HepG2 (cell line): Measurements from ENCODE around the gene CD300LD. TPM values are rescaled to one million over a fixed set of nuclear protein-coding genes. Genes with fewer than 3 reads are reported as not detected.

Experiments used
- ATAC-seq: fragments of 200-7000 bp; cut with Tn5 transposase; 3 replicates; pipeline ENCODE4 v1.9.1; 2020; ENCODE audit warnings: mild to moderate bottlenecking, moderate library complexity
- BruUV-seq: library from RNA; stranded (reverse); fragments of 400-500 nt; replicated peaks from 2 replicates; lab custom pipeline; 2021; lab: Mats Ljungman, UMichigan
- CTCF ChIA-PET: fragments of 300-600 bp; formaldehyde crosslinking; extraction: SDS; loops from one replicate; lab custom pipeline; 2021; ENCODE audit warnings: low total read pairs, inconsistent platforms, low intra/inter-chr PET ratio; lab: Yijun Ruan, JAX
- POLR2A ChIA-PET: fragments of 350-600 bp; sonication (Branson Sonifier 250); formaldehyde crosslinking; loops from one replicate; lab custom pipeline; 2020; ENCODE audit warnings: antibody characterized with exemption, inconsistent platforms; lab: Yijun Ruan, JAX
- DNase-seq: peaks from one replicate; pipeline ENCODE4 v3.0.0-alpha.2; 2015; ENCODE audit warnings: low spot score
- FAIRE-seq: peaks from 3 replicates; lab custom pipeline; 2011; peaks lifted over from hg19 to GRCh38; lab: Jason Lieb, UNC
- H2AFZ ChIP-seq: one replicate; pipeline ENCODE4 v1.6.1; 2011; ENCODE audit warnings: low read length, inconsistent platforms
- H3K27ac ChIP-seq: fragments of 300-600 bp; 3 replicates; pipeline ENCODE4 v1.8.0; 2011; ENCODE audit warnings: mixed run types, mild to moderate bottlenecking, mixed read lengths, low read length, inconsistent platforms; ENCODE audit not compliant: insufficient read depth; ENCODE audit errors: extremely low read length
- H3K27me3 ChIP-seq, 2 experiments: fragments of 200-600 bp in 1 of 2; 2 replicates in 1 of 2; 3 replicates in 1 of 2; pipeline versions ENCODE4 v1.6.0 to v1.8.0; 2011; ENCODE audit warnings: low read length in 2 of 2, mild to moderate bottlenecking in 2 of 2, moderate library complexity in 2 of 2, inconsistent platforms in 1 of 2; ENCODE audit not compliant: insufficient read depth in 2 of 2, control insufficient read depth in 1 of 2
- H3K36me3 ChIP-seq, 2 experiments: fragments of 200-600 bp in 1 of 2; replicated peaks in 1 of 2; 2 replicates in 1 of 2; 3 replicates in 1 of 2; pipeline versions ENCODE4 v1.5.1 to v1.8.0; 2011; ENCODE audit warnings: low read length in 2 of 2, inconsistent platforms in 1 of 2; ENCODE audit not compliant: insufficient read depth in 2 of 2, control insufficient read depth in 1 of 2
- H3K4me1 ChIP-seq: 2 replicates; pipeline ENCODE4 v1.5.1; 2012; ENCODE audit warnings: low read length, inconsistent platforms; ENCODE audit not compliant: insufficient read depth
- H3K4me2 ChIP-seq: 2 replicates; pipeline ENCODE4 v1.6.0; 2011; ENCODE audit warnings: low read depth, low read length, inconsistent platforms
- H3K4me3 ChIP-seq, 3 experiments: fragments of 200-600 bp in 1 of 3; sonication (generic), shearing (Covaris generic) in 1 of 3; replicated peaks in 1 of 3; 2 replicates each; pipeline ENCODE4 v1.5.1; 2011 to 2016; ENCODE audit warnings: low read length in 3 of 3, inconsistent platforms in 2 of 3, low read depth in 2 of 3, mild to moderate bottlenecking in 2 of 3, control low read depth in 1 of 3, mixed read lengths in 1 of 3; ENCODE audit not compliant: insufficient read depth in 1 of 3
- H3K79me2 ChIP-seq: one replicate; pipeline ENCODE4 v1.6.1; 2011; ENCODE audit warnings: low read length, inconsistent platforms; ENCODE audit not compliant: insufficient read depth
- H3K9ac ChIP-seq: 2 replicates; pipeline ENCODE4 v1.6.0; 2011; ENCODE audit warnings: mild to moderate bottlenecking, low read depth, low read length, inconsistent platforms; ENCODE audit not compliant: insufficient read depth
- H3K9me3 ChIP-seq: 2 replicates; pipeline ENCODE4 v1.5.1; 2012; ENCODE audit warnings: mild to moderate bottlenecking, low read length
- H4K20me1 ChIP-seq: 2 replicates; pipeline ENCODE4 v1.6.0; 2011; ENCODE audit warnings: inconsistent platforms, mild to moderate bottlenecking, low read length, moderate library complexity; ENCODE audit not compliant: insufficient read depth
- ATF7 ChIP-seq, 2 experiments: fragments of 450-650 bp in 1 of 2; sonication (generic) in 1 of 2; formaldehyde crosslinking in 1 of 2; IDR thresholded peaks; 2 replicates each; pipeline versions ENCODE4 v1.4.0 to v1.6.1; 2016 to 2020; ENCODE audit warnings: antibody characterized with exemption in 1 of 2, mild to moderate bottlenecking in 1 of 2, missing genetic modification reagents in 1 of 2
- CBX5 ChIP-seq: sonication (generic); formaldehyde crosslinking; IDR thresholded peaks from 2 replicates; pipeline ENCODE4 v1.4.0; 2020; ENCODE audit warnings: missing genetic modification reagents, borderline replicate concordance
- CCDC6 ChIP-seq: sonication (generic); formaldehyde crosslinking; IDR thresholded peaks from 2 replicates; pipeline ENCODE4 v1.8.1; 2022; ENCODE audit warnings: mild to moderate bottlenecking, missing genetic modification reagents, moderate library complexity
- FIP1L1 ChIP-seq: fragments of 200-400 bp; formaldehyde crosslinking; IDR thresholded peaks from 2 replicates; pipeline ENCODE4 v1.6.1; 2018; ENCODE audit warnings: low read depth, mild to moderate bottlenecking, low read length, moderate library complexity, borderline replicate concordance; ENCODE audit not compliant: insufficient read depth
- GABPB1 ChIP-seq: IDR thresholded peaks from 2 replicates; pipeline ENCODE4 v1.6.1; 2016; ENCODE audit warnings: mild to moderate bottlenecking, missing genetic modification reagents, moderate library complexity, missing compliant biosample characterization
- MLLT10 ChIP-seq: sonication (generic); formaldehyde crosslinking; IDR thresholded peaks from 2 replicates; pipeline ENCODE4 v1.4.0; 2020; ENCODE audit warnings: missing genetic modification reagents
- NR3C1 ChIP-seq: sonication (generic); formaldehyde crosslinking; IDR thresholded peaks from 2 replicates; pipeline ENCODE4 v1.4.0; 2020; ENCODE audit warnings: missing genetic modification reagents
- SNRNP70 ChIP-seq: fragments of 200-400 bp; formaldehyde crosslinking; IDR thresholded peaks from 2 replicates; pipeline ENCODE4 v1.6.1; 2017; ENCODE audit warnings: mild to moderate bottlenecking, low read depth, low read length, moderate library complexity
- ZC3H13 ChIP-seq: sonication (generic); formaldehyde crosslinking; IDR thresholded peaks from 2 replicates; pipeline ENCODE4 v1.8.1; 2023; ENCODE audit warnings: mild to moderate bottlenecking, missing genetic modification reagents, moderate library complexity
- ZNF616 ChIP-seq: sonication (generic); formaldehyde crosslinking; IDR thresholded peaks from 2 replicates; pipeline ENCODE4 v1.5.0; 2020; ENCODE audit warnings: low read depth, mild to moderate bottlenecking, missing genetic modification reagents
- WGBS: methylation state at CpG from one replicate; pipeline ENCODE4 v1.1.6; 2017; ENCODE audit warnings: low lambda C conversion rate; 5-methylcytosine and 5-hydroxymethylcytosine counted together
- in situ Hi-C: cut with HindIII; loops from 2 replicates; pipeline ENCODE4 v1.10.0; 2017; ENCODE audit warnings: low pct_unique_long_range_greater_than_20kb; ENCODE audit not compliant: extremely low pct_ligation_motif_present
- intact Hi-C: fragments of 100-400 bp; cut with micrococcal nuclease; formaldehyde crosslinking; loops from one replicate; pipeline ENCODE4 v1.10.0; 2022; ENCODE audit not compliant: unreplicated experiment
- polyA plus RNA-seq, 8 experiments: library from polyadenylated mRNA; depleted of rRNA in 3 of 8; stranded (reverse) in 7 of 8; unstranded in 1 of 8; fragments of >200 nt; fragmentation: Illumina TruSeq in 4 of 8; extraction: Trizol in 4 of 8; gene quantifications; 2 replicates each; pipeline versions ENCODE4 v1.2.1 to v1.2.3, GENCODE V29; 2011 to 2016; ENCODE audit warnings: low read depth in 4 of 8, missing spikeins in 1 of 8, mixed read lengths in 1 of 8; ENCODE audit not compliant: insufficient read depth in 1 of 8
- total RNA-seq, 5 experiments: library from RNA; depleted of rRNA; stranded (reverse); fragments of >200 nt; fragmentation: Illumina TruSeq; extraction: Trizol; gene quantifications; 2 replicates each; pipeline ENCODE4 v1.2.3, GENCODE V29; 2016; ENCODE audit warnings: low read depth in 1 of 5
- TF ChIP-seq, protein P1 (sequence below): sonication (generic); formaldehyde crosslinking; conservative IDR thresholded peaks from 2 replicates; pipeline ENCODE4 v1.5.0; 2020; ENCODE audit warnings: missing genetic modification reagents
- TF ChIP-seq, protein P2 (sequence below), 2 experiments: fragments of 450-650 bp in 1 of 2; sonication (generic) in 1 of 2; formaldehyde crosslinking in 1 of 2; IDR thresholded peaks; 2 replicates each; pipeline versions ENCODE4 v1.6.1 to v1.8.0; 2016 to 2022; ENCODE audit warnings: antibody characterized with exemption in 1 of 2, mild to moderate bottlenecking in 1 of 2, missing genetic modification reagents in 1 of 2
- TF ChIP-seq, protein P3 (sequence below): sonication (generic); formaldehyde crosslinking; IDR thresholded peaks from 2 replicates; pipeline ENCODE4 v1.4.0; 2020; ENCODE audit warnings: missing genetic modification reagents, borderline replicate concordance

CD300LD gene
- total and polyA plus RNA-seq, 2 of the 13 experiments (the other 11 are each of a cell fraction or from before 2014, with no cell fraction given) = not detected

DNA sequence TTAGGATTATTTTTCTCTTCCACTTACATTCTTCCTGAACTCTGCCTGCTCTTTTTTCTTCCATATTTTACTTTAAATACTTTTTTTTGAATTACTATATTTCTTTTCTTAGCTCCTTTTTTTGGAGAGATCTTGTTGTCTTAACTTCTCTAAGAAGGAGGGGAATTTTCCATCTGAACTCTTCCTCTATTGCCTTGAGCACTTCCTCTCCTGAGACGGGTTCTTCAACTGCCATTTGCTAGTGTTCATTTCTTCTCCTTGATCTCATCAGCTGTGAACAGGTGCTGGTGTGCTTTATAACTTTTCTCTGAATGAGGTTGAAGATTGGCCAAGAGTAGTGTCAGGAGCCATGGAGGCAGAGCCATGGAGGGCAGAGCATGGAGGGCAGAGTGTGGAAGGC is 15.1 kb upstream of the CD300LD start:
- Histone ChIP-seq H3K79me2 (no peaks in the 10 kb centered on the region), H4K20me1 (peaks cover 3% of the 10 kb centered on the region), H3K9ac (no peak overlapping the region), H3K4me3 (no peak overlapping the region), H3K36me3 (no peaks in the 10 kb centered on the region), H3K9me3 (no peaks in the 10 kb centered on the region), H3K27me3 (peaks cover 8 to 54% of the 10 kb centered on the region in 2 experiments), H3K4me2 (no peak overlapping the region), H3K4me1 (no peaks in the 10 kb centered on the region), H3K27ac (no peak overlapping the region), H2AFZ (no peak overlapping the region)
- DNase-seq (no peak), FAIRE-seq (no peak), ATAC-seq (no peak)
- ChIA-PET CTCF (no interaction called here), POLR2A (no interaction called here)
- no TSS peak for BruUV-seq
- intact Hi-C loops (no loop called here), in situ Hi-C loops (no loop called here)
- 0% methylated on average over 1 of the region's 1 CpG for WGBS
- TF ChIP-seq ATF7 (IDR thresholded peaks at IDR 0.05) = no peak
- no peak for TF ChIP-seq ATF7 (CRISPR knock-in tag; IDR thresholded peaks at IDR 0.05)
- TF ChIP-seq, protein P1, sequence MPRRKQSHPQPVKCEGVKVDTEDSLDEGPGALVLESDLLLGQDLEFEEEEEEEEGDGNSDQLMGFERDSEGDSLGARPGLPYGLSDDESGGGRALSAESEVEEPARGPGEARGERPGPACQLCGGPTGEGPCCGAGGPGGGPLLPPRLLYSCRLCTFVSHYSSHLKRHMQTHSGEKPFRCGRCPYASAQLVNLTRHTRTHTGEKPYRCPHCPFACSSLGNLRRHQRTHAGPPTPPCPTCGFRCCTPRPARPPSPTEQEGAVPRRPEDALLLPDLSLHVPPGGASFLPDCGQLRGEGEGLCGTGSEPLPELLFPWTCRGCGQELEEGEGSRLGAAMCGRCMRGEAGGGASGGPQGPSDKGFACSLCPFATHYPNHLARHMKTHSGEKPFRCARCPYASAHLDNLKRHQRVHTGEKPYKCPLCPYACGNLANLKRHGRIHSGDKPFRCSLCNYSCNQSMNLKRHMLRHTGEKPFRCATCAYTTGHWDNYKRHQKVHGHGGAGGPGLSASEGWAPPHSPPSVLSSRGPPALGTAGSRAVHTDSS (CRISPR knock-in tag) = no peak
- TF ChIP-seq, protein P2, sequence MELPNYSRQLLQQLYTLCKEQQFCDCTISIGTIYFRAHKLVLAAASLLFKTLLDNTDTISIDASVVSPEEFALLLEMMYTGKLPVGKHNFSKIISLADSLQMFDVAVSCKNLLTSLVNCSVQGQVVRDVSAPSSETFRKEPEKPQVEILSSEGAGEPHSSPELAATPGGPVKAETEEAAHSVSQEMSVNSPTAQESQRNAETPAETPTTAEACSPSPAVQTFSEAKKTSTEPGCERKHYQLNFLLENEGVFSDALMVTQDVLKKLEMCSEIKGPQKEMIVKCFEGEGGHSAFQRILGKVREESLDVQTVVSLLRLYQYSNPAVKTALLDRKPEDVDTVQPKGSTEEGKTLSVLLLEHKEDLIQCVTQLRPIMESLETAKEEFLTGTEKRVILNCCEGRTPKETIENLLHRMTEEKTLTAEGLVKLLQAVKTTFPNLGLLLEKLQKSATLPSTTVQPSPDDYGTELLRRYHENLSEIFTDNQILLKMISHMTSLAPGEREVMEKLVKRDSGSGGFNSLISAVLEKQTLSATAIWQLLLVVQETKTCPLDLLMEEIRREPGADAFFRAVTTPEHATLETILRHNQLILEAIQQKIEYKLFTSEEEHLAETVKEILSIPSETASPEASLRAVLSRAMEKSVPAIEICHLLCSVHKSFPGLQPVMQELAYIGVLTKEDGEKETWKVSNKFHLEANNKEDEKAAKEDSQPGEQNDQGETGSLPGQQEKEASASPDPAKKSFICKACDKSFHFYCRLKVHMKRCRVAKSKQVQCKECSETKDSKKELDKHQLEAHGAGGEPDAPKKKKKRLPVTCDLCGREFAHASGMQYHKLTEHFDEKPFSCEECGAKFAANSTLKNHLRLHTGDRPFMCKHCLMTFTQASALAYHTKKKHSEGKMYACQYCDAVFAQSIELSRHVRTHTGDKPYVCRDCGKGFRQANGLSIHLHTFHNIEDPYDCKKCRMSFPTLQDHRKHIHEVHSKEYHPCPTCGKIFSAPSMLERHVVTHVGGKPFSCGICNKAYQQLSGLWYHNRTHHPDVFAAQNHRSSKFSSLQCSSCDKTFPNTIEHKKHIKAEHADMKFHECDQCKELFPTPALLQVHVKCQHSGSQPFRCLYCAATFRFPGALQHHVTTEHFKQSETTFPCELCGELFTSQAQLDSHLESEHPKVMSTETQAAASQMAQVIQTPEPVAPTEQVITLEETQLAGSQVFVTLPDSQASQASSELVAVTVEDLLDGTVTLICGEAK (IDR thresholded peaks at IDR 0.05) = no peak
- TF ChIP-seq, protein P2 (CRISPR knock-in tag; IDR thresholded peaks at IDR 0.05) = no peak
- no peak for TF ChIP-seq CCDC6 (CRISPR knock-in tag)
- TF ChIP-seq, protein P3, sequence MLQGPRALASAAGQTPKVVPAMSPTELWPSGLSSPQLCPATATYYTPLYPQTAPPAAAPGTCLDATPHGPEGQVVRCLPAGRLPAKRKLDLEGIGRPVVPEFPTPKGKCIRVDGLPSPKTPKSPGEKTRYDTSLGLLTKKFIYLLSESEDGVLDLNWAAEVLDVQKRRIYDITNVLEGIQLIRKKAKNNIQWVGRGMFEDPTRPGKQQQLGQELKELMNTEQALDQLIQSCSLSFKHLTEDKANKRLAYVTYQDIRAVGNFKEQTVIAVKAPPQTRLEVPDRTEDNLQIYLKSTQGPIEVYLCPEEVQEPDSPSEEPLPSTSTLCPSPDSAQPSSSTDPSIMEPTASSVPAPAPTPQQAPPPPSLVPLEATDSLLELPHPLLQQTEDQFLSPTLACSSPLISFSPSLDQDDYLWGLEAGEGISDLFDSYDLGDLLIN = no peak
- TF ChIP-seq ZNF616 (CRISPR knock-in tag) = no peak
- TF ChIP-seq FIP1L1 = no peak
- no peak for TF ChIP-seq CBX5 (CRISPR knock-in tag)
- TF ChIP-seq GABPB1 (CRISPR knock-in tag) = no peak
- no peak for TF ChIP-seq NR3C1 (CRISPR knock-in tag)
- no peak for TF ChIP-seq ZC3H13
- no peak for TF ChIP-seq SNRNP70
- no peak for TF ChIP-seq MLLT10 (CRISPR knock-in tag)
